22Rv1 (cell line): ENCODE results near the gene RIOX2.

ENCODE experiments used
- ZFX ChIP-seq: fragments of 450-650 bp; IDR thresholded peaks from 2 replicates; pipeline ENCODE4 v1.6.1; 2017; ENCODE audit warnings: antibody characterized with exemption, borderline replicate concordance
- TF ChIP-seq, protein P1 (sequence below): fragments of 450-650 bp; IDR thresholded peaks from 2 replicates; pipeline ENCODE4 v1.5.1; 2017; ENCODE audit warnings: mild to moderate bottlenecking

DNA sequence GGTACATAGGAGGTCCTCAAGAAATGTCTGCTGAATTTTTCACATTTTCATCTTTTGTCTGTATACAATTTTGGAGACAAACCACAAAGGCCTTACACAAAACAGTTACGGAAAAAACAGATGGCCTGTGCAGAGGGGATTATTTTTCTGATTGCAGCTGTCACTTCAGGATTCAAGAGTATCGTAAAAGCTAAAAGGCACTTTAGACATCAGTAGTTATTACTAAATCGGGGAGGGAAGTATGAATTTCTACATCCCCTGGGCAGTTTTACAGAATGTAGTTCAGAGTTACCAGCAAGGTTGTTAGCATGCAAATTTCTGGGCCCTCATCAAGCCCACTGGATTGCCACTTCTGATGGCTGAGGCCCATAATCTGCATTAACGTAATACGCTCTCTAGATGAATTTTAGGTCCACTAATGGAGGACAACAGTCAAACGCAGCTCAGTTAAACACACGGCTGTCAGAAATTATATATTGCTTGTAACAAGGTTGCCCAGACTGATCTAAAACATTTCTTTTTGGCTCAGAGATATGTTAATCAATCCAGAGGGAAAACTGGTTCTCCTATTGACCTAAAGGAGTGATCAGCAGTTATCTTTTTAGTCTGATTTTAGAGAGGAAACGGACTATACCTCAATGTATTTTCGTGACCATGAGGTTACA is 1.1 kb downstream of the RIOX2 start:
- TF ChIP-seq, protein P1, sequence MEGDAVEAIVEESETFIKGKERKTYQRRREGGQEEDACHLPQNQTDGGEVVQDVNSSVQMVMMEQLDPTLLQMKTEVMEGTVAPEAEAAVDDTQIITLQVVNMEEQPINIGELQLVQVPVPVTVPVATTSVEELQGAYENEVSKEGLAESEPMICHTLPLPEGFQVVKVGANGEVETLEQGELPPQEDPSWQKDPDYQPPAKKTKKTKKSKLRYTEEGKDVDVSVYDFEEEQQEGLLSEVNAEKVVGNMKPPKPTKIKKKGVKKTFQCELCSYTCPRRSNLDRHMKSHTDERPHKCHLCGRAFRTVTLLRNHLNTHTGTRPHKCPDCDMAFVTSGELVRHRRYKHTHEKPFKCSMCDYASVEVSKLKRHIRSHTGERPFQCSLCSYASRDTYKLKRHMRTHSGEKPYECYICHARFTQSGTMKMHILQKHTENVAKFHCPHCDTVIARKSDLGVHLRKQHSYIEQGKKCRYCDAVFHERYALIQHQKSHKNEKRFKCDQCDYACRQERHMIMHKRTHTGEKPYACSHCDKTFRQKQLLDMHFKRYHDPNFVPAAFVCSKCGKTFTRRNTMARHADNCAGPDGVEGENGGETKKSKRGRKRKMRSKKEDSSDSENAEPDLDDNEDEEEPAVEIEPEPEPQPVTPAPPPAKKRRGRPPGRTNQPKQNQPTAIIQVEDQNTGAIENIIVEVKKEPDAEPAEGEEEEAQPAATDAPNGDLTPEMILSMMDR, result no peak
- TF ChIP-seq ZFX, result no peak
